ENCODE data around the gene OVAAL. TPM values are rescaled to one million over a fixed set of nuclear protein-coding genes. Genes with fewer than 3 reads are reported as not detected.

The OVAAL gene
- total RNA-seq, 1 donor from 2014 or later, result not detected

- DNase-seq, result no peak
Measured at GRCh38 chr1:180571060-180571831, 12.5 kb downstream of the OVAAL start.

- no peak for DNase-seq
Measured at GRCh38 chr1:180571832-180572636, 13.3 kb downstream of the OVAAL start.

GRCh38 chr1:180572760-180573159 lies 14.0 kb downstream of the OVAAL start:
- no peak for DNase-seq

GRCh38 chr1:180574031-180574713 lies 15.4 kb downstream of the OVAAL start:
- no peak for DNase-seq

- no peak for DNase-seq
Measured at GRCh38 chr1:180577361-180577760, 18.6 kb downstream of the OVAAL start.

- DNase-seq, result no peak
Measured at GRCh38 chr1:180579961-180580611, 21.3 kb downstream of the OVAAL start.

- DNase-seq, result no peak
Measured at GRCh38 chr1:180581635-180582039, 22.9 kb downstream of the OVAAL start.

GRCh38 chr1:180584869-180585268 lies 26.1 kb downstream of the OVAAL start:
- DNase-seq, result no peak

GRCh38 chr1:180585994-180586359 lies 27.2 kb downstream of the OVAAL start:
- no peak for DNase-seq

- DNase-seq, result no peak
Measured at GRCh38 chr1:180586671-180587155, 27.9 kb downstream of the OVAAL start.

GRCh38 chr1:180588121-180588520 lies 29.4 kb downstream of the OVAAL start:
- no peak for DNase-seq

GRCh38 chr1:180590889-180591288 lies 32.1 kb downstream of the OVAAL start:
- DNase-seq, result no peak

- no peak for DNase-seq
Measured at GRCh38 chr1:180593382-180593781, 34.6 kb downstream of the OVAAL start.

- DNase-seq, result no peak
Measured at GRCh38 chr1:180594723-180595122, 36.0 kb downstream of the OVAAL start.

GRCh38 chr1:180595966-180596365 lies 37.2 kb downstream of the OVAAL start:
- DNase-seq, result no peak

GRCh38 chr1:180597520-180597919 lies 38.8 kb downstream of the OVAAL start:
- DNase-seq, result no peak

- no peak for DNase-seq
Measured at GRCh38 chr1:180598333-180598974, 39.7 kb downstream of the OVAAL start.

GRCh38 chr1:180600343-180600742 lies 41.6 kb downstream of the OVAAL start:
- no peak for DNase-seq

GRCh38 chr1:180601512-180601911 lies 42.7 kb downstream of the OVAAL start:
- no peak for DNase-seq

GRCh38 chr1:180603223-180603849 lies 44.6 kb downstream of the OVAAL start:
- no peak for DNase-seq

- no peak for DNase-seq
Measured at GRCh38 chr1:180603850-180604226, 45.1 kb downstream of the OVAAL start.

All from skin of body (tissue), 2 donors.